Measurements from ENCODE around the gene IMMP2L. TPM values are rescaled to one million over a fixed set of nuclear protein-coding genes. Genes with fewer than 3 reads are reported as not detected.
"Not testable (repeated sequence)": the region's sequence is repeated elsewhere in the genome, so short reads cannot be mapped to it uniquely, and the experiment has no call there.

IMMP2L gene
- polyA plus RNA-seq, 4 donors: 42.7 to 49.8 (median 45.0) TPM

DNA sequence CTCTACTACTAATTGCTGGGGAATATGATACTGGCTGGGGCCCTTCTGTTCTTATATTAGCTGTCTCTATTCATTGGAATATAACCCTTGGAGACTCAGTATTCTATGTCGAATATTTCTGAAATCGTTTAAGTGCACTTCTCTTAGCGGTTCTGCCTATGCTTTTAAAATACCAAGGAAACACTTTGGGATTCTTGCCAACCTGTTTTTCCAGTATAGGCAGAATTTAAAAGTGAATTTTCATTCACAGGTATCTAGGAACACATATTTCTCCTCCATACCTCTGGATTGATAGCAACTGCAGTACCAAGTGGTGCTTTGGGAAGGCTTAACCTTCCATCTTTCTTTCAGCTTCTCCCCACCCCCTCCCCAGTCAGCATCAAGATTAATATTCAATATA, 841.7 kb downstream of the IMMP2L start:
- DNase-seq (ENCODE audit: low read depth in 4 of 4, low spot score in 3 of 4): no peak

DNA sequence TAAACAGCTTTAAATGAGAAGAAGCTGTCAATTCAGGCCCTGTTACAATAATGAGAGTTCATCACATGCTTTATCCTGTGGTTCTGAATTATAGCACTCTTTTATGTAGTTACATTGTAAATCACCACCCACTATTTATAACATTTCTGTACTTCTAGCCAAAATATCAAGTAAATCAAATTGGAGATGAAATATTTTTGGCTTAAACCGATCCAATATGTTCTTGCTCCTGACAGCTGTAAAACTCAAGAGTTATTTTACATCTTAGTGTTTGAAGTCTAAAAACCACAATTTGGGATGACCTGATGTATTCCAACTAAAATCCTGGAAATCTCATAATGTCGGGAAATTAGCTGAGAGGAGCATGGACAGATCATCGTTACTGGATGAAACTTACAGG, 842.6 kb downstream of the IMMP2L start:
- no peak for DNase-seq (ENCODE audit: low read depth in 4 of 4, low spot score in 3 of 4)

DNA sequence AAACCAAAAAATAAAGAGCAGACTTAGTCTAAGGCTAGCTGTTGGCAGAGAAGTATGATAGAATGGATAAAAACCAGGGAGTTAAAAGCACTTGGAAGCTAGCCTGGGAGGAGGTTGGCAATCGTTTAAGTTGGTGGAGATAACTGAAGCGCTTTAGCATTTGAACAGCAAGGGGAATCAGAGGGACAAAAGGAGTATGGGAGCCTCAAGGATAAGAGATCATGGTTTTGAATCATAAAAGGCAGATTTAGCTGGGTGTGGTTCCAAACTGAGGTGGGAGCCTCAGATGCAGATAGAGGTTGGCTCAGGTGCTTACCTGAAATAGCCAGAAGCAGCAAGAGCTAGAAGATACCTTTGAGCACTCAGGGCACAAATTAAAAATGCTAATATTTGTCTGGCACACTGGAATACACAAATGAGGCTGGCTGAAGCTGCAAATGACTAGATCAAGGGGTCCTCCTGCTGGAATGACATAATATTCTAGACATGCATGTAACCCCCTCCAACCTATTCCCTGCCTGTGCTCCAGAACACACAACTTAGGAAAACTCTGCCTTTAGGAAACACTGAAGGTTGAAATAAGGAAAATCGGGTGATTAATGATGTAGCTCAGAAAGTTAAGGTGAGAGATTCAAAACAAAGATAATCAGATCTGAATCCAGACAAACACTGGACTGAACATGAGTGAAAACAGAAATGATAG, 843.6 kb downstream of the IMMP2L start:
- DNase-seq (ENCODE audit: low read depth in 4 of 4, low spot score in 3 of 4): no peak

DNA sequence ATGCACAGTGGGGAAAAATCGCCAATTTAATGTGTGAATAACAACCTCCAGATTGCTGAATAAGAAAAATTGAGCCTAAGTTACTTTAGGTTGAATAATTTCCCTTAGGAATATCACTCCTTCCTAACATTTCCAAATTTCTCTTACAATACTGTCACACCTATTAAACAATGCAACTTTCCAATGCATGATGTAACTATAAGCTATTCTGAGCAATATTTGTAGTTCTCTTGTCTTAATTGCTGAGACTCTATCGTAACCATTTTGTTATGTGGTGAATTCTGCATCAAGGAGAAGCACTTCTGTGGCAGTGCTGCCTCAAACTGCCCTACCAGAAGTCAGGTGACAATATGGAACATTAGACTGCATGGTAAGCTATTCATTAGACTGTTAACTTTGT, 858.1 kb downstream of the IMMP2L start:
- no peak for DNase-seq (ENCODE audit: low read depth in 4 of 4, low spot score in 3 of 4)

DNA sequence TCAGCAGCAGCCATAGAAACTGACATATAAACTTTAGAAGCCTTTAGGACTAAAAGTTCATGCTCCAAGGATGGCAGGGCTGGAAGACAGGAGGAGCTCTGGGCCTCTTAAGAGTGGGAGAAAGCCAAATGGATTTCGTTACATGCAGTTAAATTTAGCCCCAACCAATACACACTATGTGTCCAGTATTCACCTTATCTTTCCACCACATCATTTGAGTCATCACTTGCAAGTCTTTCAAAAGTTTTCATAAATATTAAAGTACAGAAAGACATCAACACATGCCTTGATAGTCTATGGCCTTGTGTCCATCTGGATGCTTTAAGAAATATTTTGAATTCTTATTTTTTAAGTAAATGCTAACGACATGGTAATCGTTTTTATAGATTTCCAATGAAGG, 863.7 kb downstream of the IMMP2L start:
- no peak for DNase-seq (ENCODE audit: low read depth in 4 of 4, low spot score in 3 of 4)

DNA sequence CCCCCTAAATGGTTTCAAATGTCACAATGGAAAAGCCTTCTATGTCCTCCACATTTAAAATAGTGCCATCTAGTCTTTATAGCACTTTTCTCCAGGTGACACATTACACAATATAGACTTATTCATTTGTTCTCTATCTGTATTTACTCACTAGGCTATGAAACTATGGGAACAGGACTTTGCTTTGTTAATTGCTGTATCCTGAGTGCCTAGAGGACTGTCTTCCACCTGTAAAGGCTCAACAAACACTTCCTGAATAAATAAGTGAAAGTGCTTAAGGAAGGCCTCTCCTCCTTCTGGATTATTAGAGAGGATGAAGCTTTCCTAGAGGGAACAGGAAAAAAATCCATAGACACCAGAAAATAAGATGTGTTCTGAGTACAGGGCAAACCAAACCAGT, 868.9 kb downstream of the IMMP2L start:
- no peak for DNase-seq (ENCODE audit: low read depth in 4 of 4, low spot score in 3 of 4)

DNA sequence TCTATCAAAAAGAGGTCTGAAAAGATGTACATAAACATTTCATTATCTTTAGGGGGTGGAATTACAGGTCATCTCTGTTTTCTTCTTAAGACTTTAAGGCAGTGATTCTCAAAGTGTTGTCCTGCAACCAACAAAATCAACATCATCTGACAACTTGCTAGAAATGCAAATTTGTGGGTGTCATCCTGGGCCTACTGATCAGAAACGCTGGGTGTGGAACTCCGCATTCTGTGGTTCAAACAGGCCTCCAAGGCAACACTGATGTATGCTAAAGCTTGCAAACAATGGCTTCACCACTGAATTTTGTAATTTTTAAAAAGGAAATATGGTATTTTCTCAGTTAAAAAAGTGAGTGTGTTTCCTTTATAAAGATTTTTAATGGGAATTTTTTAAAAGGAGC, 873.4 kb downstream of the IMMP2L start:
- DNase-seq (ENCODE audit: low read depth in 4 of 4, low spot score in 3 of 4): no peak

DNA sequence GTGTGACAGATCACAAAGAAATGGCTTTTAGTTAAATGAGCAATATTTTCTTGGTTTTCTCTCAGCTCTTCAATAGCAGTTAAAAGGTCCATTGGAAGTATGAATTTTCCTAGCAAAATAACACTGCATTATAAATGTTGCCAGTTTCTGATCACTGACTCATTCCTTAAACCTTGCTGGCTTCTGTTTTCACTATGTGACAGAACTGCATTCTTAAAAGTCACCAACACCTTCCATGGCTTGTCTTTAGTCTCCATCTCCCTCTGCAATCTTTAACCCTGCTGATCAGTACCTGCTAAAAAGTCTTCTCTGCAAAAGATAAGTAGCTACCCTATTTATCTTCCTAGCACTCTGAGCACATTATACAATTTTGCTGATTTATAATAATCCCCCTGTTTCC, 876.4 kb downstream of the IMMP2L start:
- no peak for DNase-seq (ENCODE audit: low read depth in 4 of 4, low spot score in 3 of 4)

DNA sequence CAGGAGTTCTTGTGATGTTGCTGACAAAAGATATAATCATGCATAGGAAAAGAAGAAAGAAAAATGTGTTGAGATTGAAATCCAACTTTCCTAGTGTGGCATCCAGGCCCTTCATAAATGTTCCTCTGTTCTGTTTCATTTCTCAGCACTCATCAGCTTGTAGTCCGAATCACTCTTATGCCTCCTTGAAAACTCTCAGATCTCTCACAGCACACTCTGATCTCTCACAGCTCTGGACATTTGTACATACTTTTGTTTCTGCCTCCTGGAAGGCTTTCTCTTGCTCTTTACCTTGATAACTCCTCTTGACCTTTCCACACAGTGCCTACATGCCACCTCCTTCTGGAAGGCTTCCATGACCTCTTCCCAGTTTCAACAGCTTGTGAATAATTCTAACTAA, 880.4 kb downstream of the IMMP2L start:
- DNase-seq (ENCODE audit: low read depth in 4 of 4, low spot score in 3 of 4): no peak

DNA sequence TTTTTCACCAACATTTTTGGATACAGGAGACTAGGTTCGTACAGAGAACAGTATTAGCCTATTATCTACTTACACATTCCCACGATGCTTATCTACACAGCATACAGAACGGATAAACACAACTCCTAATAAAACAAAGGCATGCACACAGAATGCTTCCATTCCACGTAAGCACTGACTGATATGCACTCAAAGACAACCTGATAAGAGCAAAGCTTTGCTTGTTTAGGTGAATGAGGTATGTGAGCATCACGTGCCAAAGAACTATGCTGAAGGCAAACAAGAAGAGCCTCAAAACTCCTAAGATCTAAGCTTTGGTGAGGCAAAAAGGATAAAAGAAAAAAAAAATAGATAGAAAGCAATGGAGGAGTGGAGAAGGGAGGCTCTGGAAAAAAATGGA, 884.9 kb downstream of the IMMP2L start:
- no peak for DNase-seq (ENCODE audit: low read depth in 4 of 4, low spot score in 3 of 4)

DNA sequence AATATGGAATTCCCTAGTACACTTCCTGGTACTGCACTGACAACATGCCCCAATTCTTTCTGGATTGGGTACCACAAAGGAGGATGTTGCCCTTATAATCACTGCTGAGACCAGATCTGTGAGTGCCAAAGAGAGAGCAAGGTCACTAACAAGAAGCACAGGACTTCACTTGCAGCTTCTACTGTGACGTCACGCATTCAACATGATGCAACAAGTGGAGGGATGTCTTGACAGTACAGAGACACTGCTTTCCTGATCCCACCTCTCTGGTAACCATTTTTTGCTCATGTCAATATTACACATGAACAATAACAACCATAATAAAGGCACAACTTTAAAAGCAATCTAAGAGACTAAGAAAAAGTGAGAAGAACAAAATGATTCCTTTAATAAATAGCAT, 885.5 kb downstream of the IMMP2L start:
- DNase-seq (ENCODE audit: low read depth in 4 of 4, low spot score in 3 of 4): no peak

DNA sequence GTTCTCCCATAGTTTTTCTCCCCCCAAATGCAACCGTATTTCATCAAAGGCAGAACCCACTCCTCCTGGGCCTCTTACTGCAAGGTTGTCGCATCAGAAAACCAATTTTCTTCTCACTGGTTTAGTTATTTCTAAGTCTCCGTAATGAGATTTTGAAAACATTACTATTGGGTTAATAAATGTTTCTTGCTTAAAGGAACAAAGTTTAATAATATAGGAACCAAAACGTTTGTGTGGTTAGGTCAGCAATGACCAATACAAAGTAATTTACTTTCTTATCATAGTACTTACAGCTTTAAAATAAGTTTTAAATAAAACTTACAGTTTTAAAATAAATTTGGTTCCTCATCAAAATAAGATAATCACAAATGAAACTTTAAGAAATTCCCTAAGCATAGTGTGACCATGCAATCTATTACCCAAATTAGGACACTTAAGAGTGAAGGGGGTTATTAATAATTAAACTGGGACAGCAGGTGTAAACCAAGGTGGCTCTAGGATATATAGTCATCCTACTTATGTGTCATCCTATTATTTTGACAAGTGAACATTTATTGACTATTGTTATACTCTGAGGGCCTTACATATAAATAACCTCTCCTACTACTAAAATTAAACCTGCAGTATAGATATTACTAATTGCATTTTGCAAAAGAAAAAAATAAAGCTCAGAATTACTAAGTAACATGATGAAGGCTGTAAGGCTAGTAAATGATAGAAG, 886.7 kb downstream of the IMMP2L start:
- no peak for DNase-seq (ENCODE audit: low read depth in 4 of 4, low spot score in 3 of 4)

DNA sequence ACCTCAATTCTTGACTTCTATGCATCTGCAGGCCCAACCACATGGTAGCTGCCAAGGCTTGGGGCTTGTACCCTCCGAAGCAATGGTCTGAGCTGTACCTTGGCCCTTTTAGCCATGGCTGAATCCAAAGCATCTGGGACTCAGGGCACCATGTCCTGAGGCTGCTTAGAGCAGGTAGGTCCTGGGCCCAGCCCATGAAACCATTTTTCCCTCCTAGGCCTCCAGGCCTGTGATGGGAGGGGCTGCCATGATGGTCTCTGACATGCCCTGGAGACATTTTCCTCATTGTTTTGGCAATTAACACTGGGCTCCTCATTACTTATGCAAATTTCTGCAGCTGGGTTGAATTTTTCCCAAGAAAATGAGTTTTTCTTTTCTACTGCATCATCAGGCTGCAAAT, 889.1 kb downstream of the IMMP2L start:
- no peak for DNase-seq (ENCODE audit: low read depth in 4 of 4, low spot score in 3 of 4)

DNA sequence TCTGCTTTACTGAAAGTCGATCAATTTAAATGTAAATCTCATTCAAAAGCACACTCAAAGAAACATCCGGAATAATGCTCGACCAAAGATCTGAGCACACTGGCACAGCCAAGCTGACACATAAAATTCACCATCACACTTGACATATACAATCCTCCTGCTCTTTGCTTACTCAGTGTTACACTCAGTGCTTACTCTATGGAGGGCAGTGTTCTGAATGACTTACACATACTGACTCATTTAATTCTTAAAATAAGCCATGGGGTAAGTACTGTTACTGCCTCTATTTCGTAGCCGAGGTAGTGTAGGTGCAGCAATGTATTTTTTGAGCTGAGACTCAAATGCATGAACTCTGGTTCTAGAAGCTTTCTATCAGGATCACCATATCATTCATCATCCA, 892.9 kb downstream of the IMMP2L start:
- DNase-seq (ENCODE audit: low read depth in 4 of 4, low spot score in 3 of 4): no peak

DNA sequence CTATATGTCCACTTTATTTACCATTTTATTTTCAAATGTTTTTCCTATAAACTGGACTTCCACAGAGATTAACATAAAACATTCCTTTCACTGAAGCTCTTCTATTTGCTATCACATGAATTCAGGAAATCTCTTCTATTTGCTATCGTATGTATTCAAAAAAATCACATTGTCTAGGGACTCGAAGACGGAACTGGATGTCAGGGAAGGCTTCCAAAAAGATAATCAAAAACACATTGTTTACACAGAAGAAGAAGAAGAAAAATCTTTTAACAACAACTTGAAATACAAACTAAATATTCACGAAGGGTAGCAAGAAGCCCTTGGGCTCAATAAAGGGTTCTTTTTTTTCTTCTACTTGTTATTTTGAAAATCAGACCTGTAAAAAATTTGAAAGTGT, 897.5 kb downstream of the IMMP2L start:
- DNase-seq (ENCODE audit: low read depth in 4 of 4, low spot score in 3 of 4): no peak

DNA sequence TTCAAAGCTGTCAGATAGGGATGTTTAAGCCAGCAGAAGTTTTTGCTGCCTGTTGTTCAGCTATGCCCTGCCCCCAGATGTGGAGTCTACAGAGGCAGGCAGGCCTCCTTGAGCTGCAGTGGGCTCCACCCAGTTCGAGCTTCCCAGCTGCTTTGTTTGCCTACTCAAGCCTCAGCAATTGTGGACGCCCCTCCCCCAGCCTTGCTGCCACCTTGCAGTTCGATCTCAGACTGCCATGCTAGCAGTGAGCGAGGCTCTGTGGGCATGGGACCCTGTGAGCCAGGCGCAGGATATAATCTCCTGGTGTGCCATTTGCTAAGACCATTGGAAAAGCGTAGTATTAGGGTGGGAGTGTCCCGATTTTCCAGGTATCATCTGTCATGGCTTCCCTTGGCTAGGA, 901.7 kb downstream of the IMMP2L start:
- DNase-seq (ENCODE audit: low read depth in 4 of 4, low spot score in 3 of 4): not testable (repeated sequence)

DNA sequence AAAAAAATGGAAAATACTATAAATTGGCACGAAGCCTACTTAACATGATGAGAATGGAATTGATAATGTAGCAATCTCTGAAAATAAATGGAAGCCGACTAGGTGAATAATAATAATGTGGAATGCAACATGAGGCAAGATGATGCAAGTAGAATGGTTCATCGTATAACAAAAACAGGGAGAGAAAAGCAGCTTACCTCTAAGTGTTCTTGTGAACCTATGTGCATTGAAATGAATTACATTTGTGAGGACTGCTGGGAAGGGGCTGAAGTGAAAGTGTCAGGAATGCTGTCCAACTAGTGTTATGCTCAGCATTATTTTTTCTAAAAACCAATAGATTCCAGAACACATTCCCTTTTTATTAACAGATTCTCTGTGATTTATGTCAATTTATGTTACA, 912.0 kb downstream of the IMMP2L start:
- DNase-seq (ENCODE audit: low read depth in 4 of 4, low spot score in 3 of 4): no peak

DNA sequence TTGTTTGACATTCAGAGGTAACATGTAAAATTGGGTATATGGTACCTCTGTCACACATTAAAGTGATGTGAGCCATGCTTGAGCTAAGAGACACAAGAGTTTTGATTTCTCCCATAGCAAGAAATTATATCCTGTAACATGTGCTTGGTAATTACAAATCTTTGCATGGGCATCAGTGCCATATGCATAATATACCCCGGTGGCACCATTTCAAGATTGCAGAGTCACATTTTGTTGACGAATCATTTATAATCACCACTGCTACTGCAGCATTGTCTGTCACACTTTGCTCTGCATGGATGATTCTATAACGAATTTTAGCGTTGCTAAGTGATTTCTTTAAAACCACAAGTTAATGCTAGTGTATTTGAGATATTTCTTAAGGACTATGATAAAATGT, 915.0 kb downstream of the IMMP2L start:
- no peak for DNase-seq (ENCODE audit: low read depth in 4 of 4, low spot score in 3 of 4)

DNA sequence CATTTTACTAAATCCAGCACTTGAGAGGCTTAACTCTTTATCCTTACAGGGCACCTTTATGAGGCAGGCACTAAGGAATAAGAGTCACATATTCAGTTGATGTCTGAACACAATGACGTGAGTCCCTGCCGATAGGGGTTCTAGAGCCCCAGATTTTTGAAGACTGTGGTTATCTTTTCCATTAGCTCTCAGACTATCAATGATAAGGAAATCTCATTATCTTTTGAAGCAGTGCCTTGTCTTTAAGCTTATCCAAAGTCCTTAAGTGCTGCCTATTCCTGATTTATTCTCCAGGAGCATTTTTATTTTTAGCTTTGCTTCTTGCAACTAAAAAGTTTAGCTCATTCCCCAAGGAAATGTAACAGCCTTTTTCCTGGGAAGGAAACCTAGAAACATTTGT, 915.5 kb downstream of the IMMP2L start:
- no peak for DNase-seq (ENCODE audit: low read depth in 4 of 4, low spot score in 3 of 4)

DNA sequence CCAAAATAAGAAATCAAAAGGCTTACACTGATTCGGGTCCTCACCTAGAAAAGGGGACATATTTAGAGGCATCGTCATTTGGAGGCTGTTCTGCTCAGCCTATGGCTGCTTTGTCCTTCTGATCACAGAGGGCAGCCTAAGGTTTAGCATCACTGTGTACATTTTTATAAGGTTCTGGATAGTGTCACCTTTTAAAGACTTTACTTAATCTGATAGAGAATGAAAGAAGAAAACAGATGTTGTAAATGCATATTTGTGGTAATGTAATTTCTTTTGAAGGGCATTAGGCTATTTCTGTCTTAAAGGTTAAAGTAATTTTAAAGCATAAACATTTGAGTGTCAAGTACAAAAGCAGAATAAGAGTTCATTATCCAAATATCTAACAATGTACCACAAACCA, 916.7 kb downstream of the IMMP2L start:
- DNase-seq (ENCODE audit: low read depth in 4 of 4, low spot score in 3 of 4): no peak

DNA sequence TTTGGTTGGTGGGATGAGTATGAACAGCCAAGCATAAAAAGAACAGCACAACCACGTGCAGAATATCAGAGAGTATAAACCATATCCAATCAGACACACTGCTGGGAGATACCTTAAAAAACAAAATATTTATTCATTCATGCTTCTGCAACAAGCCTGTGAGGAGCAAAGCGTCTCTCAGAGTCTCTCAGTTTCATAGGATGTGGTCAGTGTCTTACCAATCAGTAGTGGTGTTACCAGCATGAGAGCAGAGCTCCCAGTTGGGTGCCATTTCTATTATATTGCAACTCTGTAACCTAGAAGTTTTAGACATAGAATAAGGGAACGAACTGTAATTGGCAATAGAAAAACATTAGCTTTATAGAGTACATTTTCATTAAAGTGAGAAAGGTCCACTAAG, 917.2 kb downstream of the IMMP2L start:
- no peak for DNase-seq (ENCODE audit: low read depth in 4 of 4, low spot score in 3 of 4)

DNA sequence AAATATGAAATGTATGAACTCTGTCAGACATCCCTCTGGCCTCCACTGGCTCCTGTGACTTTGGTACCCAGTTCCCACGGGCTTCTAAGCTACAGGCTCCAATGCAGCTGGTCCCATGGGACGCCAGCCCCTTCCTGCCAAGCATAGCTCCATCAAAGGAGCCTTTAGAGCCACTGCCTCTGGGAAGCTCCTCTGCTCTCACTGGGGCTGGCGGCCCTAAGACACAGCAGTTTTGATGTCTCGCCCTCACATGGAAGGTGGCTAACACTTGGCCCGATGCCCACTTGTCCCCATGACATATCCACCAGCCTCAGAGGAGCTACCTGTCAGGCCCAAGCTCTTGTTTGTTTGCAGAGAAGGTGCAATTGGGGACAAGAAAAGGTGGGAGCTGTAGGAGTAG, 925.0 kb downstream of the IMMP2L start:
- no peak for DNase-seq (ENCODE audit: low read depth in 4 of 4, low spot score in 3 of 4)

DNA sequence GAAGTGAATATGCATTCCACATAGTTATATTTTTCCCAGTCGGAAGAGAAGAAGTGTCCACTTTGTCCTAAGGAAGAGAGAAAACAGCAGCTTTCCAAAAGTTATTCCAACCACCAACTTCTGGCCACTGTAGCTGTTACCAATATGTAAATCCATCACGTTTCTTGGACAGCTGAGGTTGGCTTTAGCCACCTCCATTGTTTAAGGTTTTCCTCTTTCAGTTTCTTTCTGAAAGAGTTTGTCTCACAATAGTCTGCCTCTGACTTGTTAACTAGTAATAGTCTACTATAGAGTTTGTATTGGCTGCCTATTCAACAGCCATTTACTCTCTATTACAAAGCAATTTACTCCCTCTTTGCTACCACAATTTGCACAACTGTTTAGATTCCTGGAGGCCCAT, 929.0 kb downstream of the IMMP2L start:
- no peak for DNase-seq (ENCODE audit: low read depth in 4 of 4, low spot score in 3 of 4)

Data from right renal pelvis (tissue), 4 donors.